ENCODE measurements around the gene ACER1.
"Not testable (repeated sequence)": the region's sequence is repeated elsewhere in the genome, so short reads cannot be mapped to it uniquely, and the experiment has no call there.

Gene ACER1

GRCh38 chr19:6354098-6354674 lies 20.8 kb upstream of the ACER1 start:
- Histone ChIP-seq H3K9ac (ENCODE audit: low read depth, low read length) (no peak overlapping the region), H3K4me1 (ENCODE audit: control insufficient read depth, insufficient read depth, low read length) (peaks cover 2% of the 10 kb centered on the region), H3K9me3 (ENCODE audit: control insufficient read depth, insufficient read depth, low read length) (no peaks in the 10 kb centered on the region), H3K27me3 (ENCODE audit: control insufficient read depth, insufficient read depth, low read length) (no peaks in the 10 kb centered on the region), H3K36me3 (ENCODE audit: control insufficient read depth, insufficient read depth, low read length) (no peaks in the 10 kb centered on the region), H3K4me3 (ENCODE audit: low read depth, low read length) (no peak overlapping the region)

DNA sequence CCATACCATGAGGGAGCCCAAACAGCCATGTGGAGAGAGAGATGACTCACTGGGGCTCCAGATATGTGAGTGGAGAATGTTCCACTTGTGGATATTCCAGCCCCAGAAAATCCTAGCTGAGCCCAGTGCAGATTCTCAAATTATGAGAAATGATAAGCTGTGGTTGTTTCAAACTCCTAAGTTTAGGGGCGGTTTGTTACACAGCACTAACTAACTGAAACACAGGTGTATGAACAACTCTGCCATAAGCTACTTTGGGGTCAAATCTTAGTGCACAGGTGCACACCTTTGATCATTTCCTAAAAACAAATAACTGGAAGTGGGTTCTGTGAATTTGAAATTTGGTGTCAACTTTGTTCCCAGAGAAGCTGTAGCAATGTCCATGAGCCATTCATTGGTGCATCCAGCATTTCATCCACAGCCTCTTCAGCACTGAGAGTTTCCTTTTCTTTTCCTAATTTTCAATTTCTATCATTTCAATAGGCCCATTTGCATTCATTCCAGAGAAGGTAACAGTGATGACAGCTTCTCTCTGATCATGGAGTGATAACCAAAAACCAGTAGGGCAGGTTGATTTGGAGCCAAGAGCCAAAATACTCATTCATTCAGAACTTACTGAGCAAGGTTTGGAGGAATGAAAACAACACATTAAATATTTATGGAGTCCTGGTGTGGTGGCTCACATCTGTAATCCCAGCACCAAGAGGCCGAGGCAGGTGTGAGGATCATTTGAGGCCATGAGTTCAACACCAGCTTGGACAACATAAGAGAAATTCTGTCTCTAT lies 19.2 kb upstream of the ACER1 start:
- Histone ChIP-seq H3K4me1 (ENCODE audit: control insufficient read depth, insufficient read depth, low read length) (no peaks in the 10 kb centered on the region), H3K4me3 (ENCODE audit: low read depth, low read length) (no peak overlapping the region), H3K9ac (ENCODE audit: low read depth, low read length) (no peak overlapping the region), H3K36me3 (ENCODE audit: control insufficient read depth, insufficient read depth, low read length) (no peaks in the 10 kb centered on the region), H3K27me3 (ENCODE audit: control insufficient read depth, insufficient read depth, low read length) (no peaks in the 10 kb centered on the region), H3K9me3 (ENCODE audit: control insufficient read depth, insufficient read depth, low read length) (no peaks in the 10 kb centered on the region)

- no peaks in the 10 kb centered on the region for H3K36me3 ChIP-seq (ENCODE audit: control insufficient read depth, insufficient read depth, low read length)
Observed at GRCh38 chr19:6350688-6351087, 17.3 kb upstream of the ACER1 start.

GRCh38 chr19:6349271-6349670 lies 15.9 kb upstream of the ACER1 start:
- H3K9ac ChIP-seq (ENCODE audit: low read depth, low read length); H3K27me3 ChIP-seq (ENCODE audit: control insufficient read depth, insufficient read depth, low read length); H3K9me3 ChIP-seq (ENCODE audit: control insufficient read depth, insufficient read depth, low read length); H3K4me3 ChIP-seq (ENCODE audit: low read depth, low read length); H3K4me1 ChIP-seq (ENCODE audit: control insufficient read depth, insufficient read depth, low read length); H3K36me3 ChIP-seq (ENCODE audit: control insufficient read depth, insufficient read depth, low read length): not testable (repeated sequence)

More at GRCh38 chr19:6350688-6351087, 17.3 kb upstream of the ACER1 start:
- no peaks in the 10 kb centered on the region for H3K27me3 ChIP-seq (ENCODE audit: control insufficient read depth, insufficient read depth, low read length)
- H3K9me3 ChIP-seq (ENCODE audit: control insufficient read depth, insufficient read depth, low read length), result no peaks in the 10 kb centered on the region
- no peak overlapping the region for H3K9ac ChIP-seq (ENCODE audit: low read depth, low read length)
- no peaks in the 10 kb centered on the region for H3K4me1 ChIP-seq (ENCODE audit: control insufficient read depth, insufficient read depth, low read length)
- H3K4me3 ChIP-seq (ENCODE audit: low read depth, low read length), result no peak overlapping the region

DNA sequence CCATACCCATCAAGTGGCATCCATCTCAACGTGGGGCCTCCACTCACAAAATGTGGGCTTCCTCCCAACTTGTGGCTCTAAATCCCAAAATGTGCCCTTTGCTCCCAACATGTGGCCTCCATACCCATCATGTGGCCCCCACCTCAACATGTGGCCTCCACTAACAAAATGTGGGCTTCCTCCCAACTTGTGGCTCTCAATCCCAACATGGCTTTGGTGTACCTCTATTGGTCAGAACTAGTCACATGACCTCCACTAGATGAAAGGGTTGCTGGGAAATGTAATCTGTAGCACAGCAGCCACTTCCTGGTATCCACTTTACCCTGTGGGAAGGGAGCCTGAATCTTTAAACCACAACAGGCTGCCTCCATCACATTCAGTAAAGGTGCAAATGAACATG lies 10.1 kb upstream of the ACER1 start:
- Histone ChIP-seq H3K9me3 (ENCODE audit: control insufficient read depth, insufficient read depth, low read length) (no peaks in the 10 kb centered on the region), H3K4me1 (ENCODE audit: control insufficient read depth, insufficient read depth, low read length) (no peaks in the 10 kb centered on the region), H3K4me3 (ENCODE audit: low read depth, low read length) (no peak overlapping the region), H3K27me3 (ENCODE audit: control insufficient read depth, insufficient read depth, low read length) (no peaks in the 10 kb centered on the region), H3K36me3 (ENCODE audit: control insufficient read depth, insufficient read depth, low read length) (no peaks in the 10 kb centered on the region), H3K9ac (ENCODE audit: low read depth, low read length) (no peak overlapping the region)

- Histone ChIP-seq H3K9me3 (ENCODE audit: control insufficient read depth, insufficient read depth, low read length) (no peaks in the 10 kb centered on the region), H3K9ac (ENCODE audit: low read depth, low read length) (no peak overlapping the region), H3K36me3 (ENCODE audit: control insufficient read depth, insufficient read depth, low read length) (no peaks in the 10 kb centered on the region), H3K4me3 (ENCODE audit: low read depth, low read length) (no peak overlapping the region), H3K27me3 (ENCODE audit: control insufficient read depth, insufficient read depth, low read length) (no peaks in the 10 kb centered on the region), H3K4me1 (ENCODE audit: control insufficient read depth, insufficient read depth, low read length) (no peaks in the 10 kb centered on the region)
Observed at GRCh38 chr19:6340493-6341201, 7.2 kb upstream of the ACER1 start.

DNA sequence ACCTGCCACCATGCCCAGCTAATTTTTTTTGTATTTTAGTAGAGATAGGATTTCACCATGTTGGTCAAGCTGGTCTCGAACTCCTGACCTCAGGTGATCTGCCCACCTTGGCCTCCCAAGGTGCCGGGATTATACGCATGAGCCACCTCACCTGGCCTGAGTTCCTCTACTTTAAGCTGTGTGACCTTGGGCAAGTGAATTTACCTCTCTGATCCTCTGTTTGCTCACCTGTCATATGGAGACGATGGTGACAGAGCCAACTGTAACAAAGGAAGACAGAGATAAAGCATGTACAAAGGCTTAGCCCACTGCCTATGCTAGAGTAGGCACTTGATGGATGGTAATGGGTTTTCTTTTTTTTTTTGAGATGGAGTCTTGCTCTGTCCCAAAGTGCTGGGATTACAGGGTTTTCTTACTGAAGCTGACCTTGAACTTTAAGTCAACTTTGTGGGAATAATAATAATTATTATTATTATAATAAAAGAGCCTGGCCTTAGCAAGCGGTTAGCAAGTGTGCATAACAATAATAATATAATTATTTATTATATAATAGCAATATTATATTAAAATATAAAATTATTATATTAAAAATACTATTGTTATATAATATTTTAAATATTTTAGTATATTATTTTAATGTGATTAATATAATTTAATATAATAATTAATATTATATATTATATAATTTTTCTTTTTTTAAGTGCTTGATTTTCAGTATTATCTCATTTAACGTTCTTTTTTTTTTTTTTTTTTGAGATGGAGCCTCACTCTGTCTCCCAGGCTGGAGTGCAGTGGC lies 1.3 kb upstream of the ACER1 start:
- H3K36me3 ChIP-seq (ENCODE audit: control insufficient read depth, insufficient read depth, low read length), result no peaks in the 10 kb centered on the region
- H3K27me3 ChIP-seq (ENCODE audit: control insufficient read depth, insufficient read depth, low read length), result no peaks in the 10 kb centered on the region

GRCh38 chr19:6326815-6327214 lies 6.6 kb downstream of the ACER1 start:
- Histone ChIP-seq H3K4me1 (ENCODE audit: control insufficient read depth, insufficient read depth, low read length) (no peaks in the 10 kb centered on the region), H3K36me3 (ENCODE audit: control insufficient read depth, insufficient read depth, low read length) (no peaks in the 10 kb centered on the region), H3K27me3 (ENCODE audit: control insufficient read depth, insufficient read depth, low read length) (no peaks in the 10 kb centered on the region), H3K9me3 (ENCODE audit: control insufficient read depth, insufficient read depth, low read length) (no peaks in the 10 kb centered on the region), H3K9ac (ENCODE audit: low read depth, low read length) (no peak overlapping the region), H3K4me3 (ENCODE audit: low read depth, low read length) (no peak overlapping the region)

More for the DNA sequence above, 1.3 kb upstream of the ACER1 start:
- Histone ChIP-seq H3K9ac (ENCODE audit: low read depth, low read length) (no peak overlapping the region), H3K4me1 (ENCODE audit: control insufficient read depth, insufficient read depth, low read length) (no peaks in the 10 kb centered on the region), H3K9me3 (ENCODE audit: control insufficient read depth, insufficient read depth, low read length) (no peaks in the 10 kb centered on the region), H3K4me3 (ENCODE audit: low read depth, low read length) (no peak overlapping the region)

GRCh38 chr19:6325614-6326013 lies 7.8 kb downstream of the ACER1 start:
- Histone ChIP-seq H3K27me3 (ENCODE audit: control insufficient read depth, insufficient read depth, low read length) (no peaks in the 10 kb centered on the region), H3K4me1 (ENCODE audit: control insufficient read depth, insufficient read depth, low read length) (no peaks in the 10 kb centered on the region), H3K9ac (ENCODE audit: low read depth, low read length) (no peak overlapping the region), H3K9me3 (ENCODE audit: control insufficient read depth, insufficient read depth, low read length) (no peaks in the 10 kb centered on the region), H3K36me3 (ENCODE audit: control insufficient read depth, insufficient read depth, low read length) (no peaks in the 10 kb centered on the region), H3K4me3 (ENCODE audit: low read depth, low read length) (no peak overlapping the region)

DNA sequence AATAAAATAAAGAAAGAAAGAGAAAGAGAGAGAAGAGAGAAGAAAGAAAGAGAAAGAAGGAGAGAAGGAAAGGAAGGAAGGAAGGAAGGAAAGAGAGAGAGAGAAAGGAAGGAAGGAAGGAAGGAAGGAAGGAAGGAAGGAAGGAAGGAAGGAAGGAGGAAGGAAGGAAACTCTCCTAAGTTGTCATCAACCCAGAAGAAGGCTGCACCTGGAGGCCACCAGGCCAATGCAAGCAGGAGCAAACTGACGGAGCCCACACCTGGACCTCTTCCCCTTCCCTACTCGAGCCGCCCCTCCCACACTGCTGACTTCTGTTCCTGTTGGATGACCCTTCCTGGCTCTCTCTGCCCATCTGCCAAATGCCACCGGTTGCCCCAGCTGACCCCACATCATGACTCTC lies 8.7 kb downstream of the ACER1 start:
- no peak overlapping the region for H3K9ac ChIP-seq (ENCODE audit: low read depth, low read length)
- H3K4me1 ChIP-seq (ENCODE audit: control insufficient read depth, insufficient read depth, low read length), result no peaks in the 10 kb centered on the region
- no peak overlapping the region for H3K4me3 ChIP-seq (ENCODE audit: low read depth, low read length)
- no peaks in the 10 kb centered on the region for H3K36me3 ChIP-seq (ENCODE audit: control insufficient read depth, insufficient read depth, low read length)
- H3K27me3 ChIP-seq (ENCODE audit: control insufficient read depth, insufficient read depth, low read length), result no peaks in the 10 kb centered on the region
- no peaks in the 10 kb centered on the region for H3K9me3 ChIP-seq (ENCODE audit: control insufficient read depth, insufficient read depth, low read length)

DNA sequence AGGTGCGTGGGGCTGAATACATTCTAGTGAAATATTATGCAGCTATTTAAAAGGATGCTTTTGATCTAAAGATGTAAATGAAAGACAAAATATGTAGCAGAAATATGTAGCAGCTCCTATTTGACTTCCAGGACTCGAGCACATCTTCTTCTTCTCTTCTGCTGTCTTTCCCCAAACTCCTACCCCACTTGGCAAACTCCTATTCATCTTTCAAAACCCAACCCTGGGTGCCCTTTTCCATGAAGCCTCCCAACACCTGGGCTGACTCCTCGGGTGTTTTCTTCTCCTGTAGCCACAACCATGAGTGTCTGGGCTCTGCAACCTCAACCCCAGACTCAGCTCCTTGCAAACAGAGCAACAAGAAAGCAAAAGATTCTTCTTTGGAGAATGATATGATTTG lies 11.1 kb downstream of the ACER1 start:
- Histone ChIP-seq H3K4me3 (ENCODE audit: low read depth, low read length) (no peak overlapping the region), H3K36me3 (ENCODE audit: control insufficient read depth, insufficient read depth, low read length) (no peaks in the 10 kb centered on the region), H3K4me1 (ENCODE audit: control insufficient read depth, insufficient read depth, low read length) (no peaks in the 10 kb centered on the region), H3K9me3 (ENCODE audit: control insufficient read depth, insufficient read depth, low read length) (no peaks in the 10 kb centered on the region), H3K9ac (ENCODE audit: low read depth, low read length) (no peak overlapping the region), H3K27me3 (ENCODE audit: control insufficient read depth, insufficient read depth, low read length) (no peaks in the 10 kb centered on the region)

Measured in iPS-15b (cell line).